ENCODE measurements around the gene POLR3C.

Gene POLR3C

GRCh38 chr1:145893306-145894055 lies 69.5 kb downstream of the POLR3C start:
- DNase-seq (ENCODE audit: insufficient read length, low spot score) (no peak), FAIRE-seq (no peak)
- no peak for TF ChIP-seq CTCF (IDR thresholded peaks at IDR 0.05; ENCODE audit: insufficient read depth, missing control alignments)

Data from D721Med (cell line).